OCI-LY7 (cell line): ENCODE results near the gene TRIM38. TPM values are rescaled to one million over a fixed set of nuclear protein-coding genes. Genes with fewer than 3 reads are reported as not detected.

Experiments used
- BruUV-seq: library from RNA; stranded (reverse); fragments of 400-500 nt; replicated peaks from 2 replicates; lab custom pipeline; 2021; lab: Mats Ljungman, UMichigan
- CTCF ChIA-PET: fragments of 300-600 bp; sonication (Branson Sonifier 250); formaldehyde crosslinking; loops from one replicate; lab custom pipeline; 2022; ENCODE audit warnings: antibody characterized with exemption; ENCODE audit not compliant: unreplicated experiment; lab: Charles Lee
- POLR2A ChIA-PET: fragments of 300-600 bp; sonication (Branson Sonifier 250); formaldehyde crosslinking; loops from one replicate; lab custom pipeline; 2022; ENCODE audit warnings: antibody characterized with exemption; lab: Charles Lee
- DNase-seq: peaks from one replicate; pipeline ENCODE4 v3.0.0-alpha.2; 2015; ENCODE audit warnings: low spot score
- H2AFZ ChIP-seq: fragments of 200-600 bp; sonication (generic), shearing (Covaris generic); 2 replicates; pipeline ENCODE4 v1.6.1; 2014; ENCODE audit warnings: mild to moderate bottlenecking, antibody characterized with exemption, low read length, moderate library complexity
- H3K27ac ChIP-seq: fragments of 200-600 bp; sonication (generic); 2 replicates; pipeline ENCODE4 v1.5.1; 2014; ENCODE audit warnings: mixed run types, low read depth, mild to moderate bottlenecking, moderate library complexity, low read length, inconsistent platforms; ENCODE audit not compliant: poor library complexity, severe bottlenecking
- H3K36me3 ChIP-seq: fragments of 200-600 bp; sonication (generic); 2 replicates; pipeline ENCODE4 v1.6.1; 2014; ENCODE audit warnings: mild to moderate bottlenecking, antibody characterized with exemption, low read length, moderate library complexity, mixed read lengths; ENCODE audit not compliant: insufficient read depth
- H3K4me1 ChIP-seq: fragments of 200-600 bp; sonication (generic); 2 replicates; pipeline ENCODE4 v1.5.1; 2014; ENCODE audit warnings: mild to moderate bottlenecking, low read length; ENCODE audit not compliant: insufficient read depth, poor library complexity, severe bottlenecking
- H3K4me2 ChIP-seq: fragments of 200-600 bp; sonication (generic); 2 replicates; pipeline ENCODE4 v1.6.1; 2014; ENCODE audit warnings: mild to moderate bottlenecking, low read length
- H3K4me3 ChIP-seq: fragments of 200-600 bp; sonication (generic); 2 replicates; pipeline ENCODE4 v1.5.1; 2014; ENCODE audit warnings: mild to moderate bottlenecking, low read depth, low read length; ENCODE audit not compliant: poor library complexity, severe bottlenecking
- H3K79me2 ChIP-seq: fragments of 200-600 bp; sonication (generic); 2 replicates; pipeline ENCODE4 v1.6.1; 2016; ENCODE audit warnings: low read depth, mild to moderate bottlenecking, low read length, moderate library complexity, mixed read lengths; ENCODE audit not compliant: insufficient read depth
- H3K9me2 ChIP-seq: fragments of 200-600 bp; sonication (generic); 2 replicates; pipeline ENCODE4 v1.6.1; 2016; ENCODE audit warnings: mild to moderate bottlenecking, low read length, mixed read lengths; ENCODE audit not compliant: insufficient read depth
- H3K9me3 ChIP-seq: fragments of 200-600 bp; sonication (generic); 2 replicates; pipeline ENCODE4 v1.6.1; 2014; ENCODE audit warnings: mild to moderate bottlenecking, mixed run types, low read length, mixed read lengths
- H4K20me1 ChIP-seq: fragments of 200-600 bp; sonication (generic); 2 replicates; pipeline ENCODE4 v1.6.1; 2014; ENCODE audit warnings: mild to moderate bottlenecking, antibody characterized with exemption, low read length, moderate library complexity, mixed read lengths; ENCODE audit not compliant: insufficient read depth
- CTCF ChIP-seq: fragments of 200-600 bp; sonication (generic); conservative IDR thresholded peaks from 2 replicates; pipeline ENCODE4 v1.5.1; 2014; ENCODE audit warnings: mild to moderate bottlenecking, antibody characterized with exemption, low read length, moderate library complexity, mixed read lengths
- EZH2phosphoT487 ChIP-seq: fragments of 200-600 bp; sonication (generic); IDR thresholded peaks from 2 replicates; pipeline ENCODE4 v1.6.1; 2018; ENCODE audit warnings: low read depth, borderline replicate concordance, mild to moderate bottlenecking, mixed run types, antibody characterized with exemption, low read length, moderate library complexity, mixed read lengths
- intact Hi-C: fragments of 100-400 bp; cut with micrococcal nuclease; formaldehyde crosslinking; loops from one replicate; pipeline ENCODE4 v1.10.0; 2022; ENCODE audit not compliant: unreplicated experiment
- total RNA-seq, 2 experiments: library from RNA; depleted of rRNA in 1 of 2; stranded (reverse); fragments of >200 nt in 1 of 2; shearing (Covaris generic) in 1 of 2; gene quantifications; 2 replicates each; pipeline ENCODE4 v1.2.3, GENCODE V29; 2014 to 2022

Gene TRIM38
- total RNA-seq, 2 experiments from 2014 or later, result 12.8 to 14.8 TPM

- Histone ChIP-seq H3K9me3 (no peaks in the 10 kb centered on the region), H3K4me3 (no peak overlapping the region), H4K20me1 (no peaks in the 10 kb centered on the region), H3K79me2 (peaks cover under 1% of the 10 kb centered on the region; the same call in 1 of the 2 replicates), H3K36me3 (peaks cover 95% of the 10 kb centered on the region), H3K4me1 (no peaks in the 10 kb centered on the region), H3K4me2 (no peak overlapping the region), H2AFZ (no peak overlapping the region), H3K9me2 (no peaks in the 10 kb centered on the region), H3K27ac (no peak overlapping the region)
- TF ChIP-seq CTCF (no peak), EZH2phosphoT487 (no peak)
- ChIA-PET POLR2A (interaction anchor here (0.7 kb wide), 1 partner anchor 984 kb away, joined by 3 read pairs; no protein-coding TSS in a partner anchor), CTCF (no interaction called here)
- DNase-seq, result no peak
- no TSS peak for BruUV-seq
- intact Hi-C loops, result no loop called here
Measured at GRCh38 chr6:25973923-25974555, 11.4 kb downstream of the TRIM38 start.

- H3K79me2 ChIP-seq, result peaks cover 6% of the 10 kb centered on the region; the same call in 1 of the 2 replicates
- CTCF ChIA-PET, result no interaction called here
- no peaks in the 10 kb centered on the region for H3K4me1 ChIP-seq
- no peak overlapping the region for H3K4me3 ChIP-seq
- H3K9me2 ChIP-seq, result no peaks in the 10 kb centered on the region
- TF ChIP-seq EZH2phosphoT487 (no peak), CTCF (no peak)
- intact Hi-C loops, result no loop called here
- DNase-seq, result no peak
- H4K20me1 ChIP-seq, result no peaks in the 10 kb centered on the region
- H3K9me3 ChIP-seq, result no peaks in the 10 kb centered on the region
- H3K27ac ChIP-seq, result no peak overlapping the region
- peaks cover 92% of the 10 kb centered on the region for H3K36me3 ChIP-seq
- POLR2A ChIA-PET, result interaction anchor here (0.6 to 1.3 kb wide), 3 partner anchors 27 to 596 kb away, joined by 3 read pairs; no protein-coding TSS in a partner anchor
- no TSS peak for BruUV-seq
- no peak overlapping the region for H3K4me2 ChIP-seq
- H2AFZ ChIP-seq, result no peak overlapping the region
Measured at GRCh38 chr6:25975923-25976560, 13.4 kb downstream of the TRIM38 start.

GRCh38 chr6:25980935-25981334 is 18.3 kb downstream of the TRIM38 start:
- DNase-seq, result no peak
- intact Hi-C loops, result no loop called here
- no peak overlapping the region for H2AFZ ChIP-seq
- H4K20me1 ChIP-seq, result no peaks in the 10 kb centered on the region
- ChIA-PET CTCF (no interaction called here), POLR2A (interaction anchor here (1.1 kb wide), 1 partner anchor 15 kb away, joined by 3 read pairs; no protein-coding TSS in a partner anchor)
- H3K9me2 ChIP-seq, result no peaks in the 10 kb centered on the region
- H3K27ac ChIP-seq, result no peak overlapping the region
- BruUV-seq, result no TSS peak
- H3K4me1 ChIP-seq, result no peaks in the 10 kb centered on the region
- H3K36me3 ChIP-seq, result peaks cover 92% of the 10 kb centered on the region
- H3K4me3 ChIP-seq, result no peak overlapping the region
- TF ChIP-seq CTCF (no peak), EZH2phosphoT487 (no peak)
- peaks cover 6% of the 10 kb centered on the region; the same call in 1 of the 2 replicates for H3K79me2 ChIP-seq
- no peaks in the 10 kb centered on the region for H3K9me3 ChIP-seq
- no peak overlapping the region for H3K4me2 ChIP-seq
